Adrenal gland (tissue), 5 donors: ENCODE measurements around the gene PRPH.

Experiments used
- POLR2A ChIP-seq, 2 donors: fragments of 450-650 bp; IDR thresholded peaks; one replicate each; pipeline ENCODE4 v1.6.1; 2017; ENCODE audit warnings: antibody characterized with exemption in 2 of 2, mild to moderate bottlenecking in 2 of 2, moderate library complexity in 1 of 2
- TF ChIP-seq, protein P1 (sequence below), 6 experiments: fragments of 450-650 bp in 4 of 6; fragments of 200-600 bp in 2 of 6; sonication (generic) in 1 of 6; IDR thresholded peaks; 1 replicate in 5 of 6; 2 replicates in 1 of 6; pipeline versions ENCODE4 v1.5.1 to v1.8.0; 2016 to 2021; ENCODE audit warnings: antibody characterized with exemption in 6 of 6, mild to moderate bottlenecking in 2 of 6, moderate library complexity in 1 of 6
- donor health status: DM: no; HTN: no; CAD: no.

- TF ChIP-seq, protein P1, sequence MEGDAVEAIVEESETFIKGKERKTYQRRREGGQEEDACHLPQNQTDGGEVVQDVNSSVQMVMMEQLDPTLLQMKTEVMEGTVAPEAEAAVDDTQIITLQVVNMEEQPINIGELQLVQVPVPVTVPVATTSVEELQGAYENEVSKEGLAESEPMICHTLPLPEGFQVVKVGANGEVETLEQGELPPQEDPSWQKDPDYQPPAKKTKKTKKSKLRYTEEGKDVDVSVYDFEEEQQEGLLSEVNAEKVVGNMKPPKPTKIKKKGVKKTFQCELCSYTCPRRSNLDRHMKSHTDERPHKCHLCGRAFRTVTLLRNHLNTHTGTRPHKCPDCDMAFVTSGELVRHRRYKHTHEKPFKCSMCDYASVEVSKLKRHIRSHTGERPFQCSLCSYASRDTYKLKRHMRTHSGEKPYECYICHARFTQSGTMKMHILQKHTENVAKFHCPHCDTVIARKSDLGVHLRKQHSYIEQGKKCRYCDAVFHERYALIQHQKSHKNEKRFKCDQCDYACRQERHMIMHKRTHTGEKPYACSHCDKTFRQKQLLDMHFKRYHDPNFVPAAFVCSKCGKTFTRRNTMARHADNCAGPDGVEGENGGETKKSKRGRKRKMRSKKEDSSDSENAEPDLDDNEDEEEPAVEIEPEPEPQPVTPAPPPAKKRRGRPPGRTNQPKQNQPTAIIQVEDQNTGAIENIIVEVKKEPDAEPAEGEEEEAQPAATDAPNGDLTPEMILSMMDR (IDR thresholded peaks at IDR 0.05), result no peak
- no peak for TF ChIP-seq POLR2A (IDR thresholded peaks at IDR 0.05)
Observed at GRCh38 chr12:49325606-49326005, 30.7 kb downstream of the PRPH start.
